ENCODE measurements around the gene WDR41. TPM values are rescaled to one million over a fixed set of nuclear protein-coding genes. Genes with fewer than 3 reads are reported as not detected.
"Not testable (repeated sequence)": the region's sequence is repeated elsewhere in the genome, so short reads cannot be mapped to it uniquely, and the experiment has no call there.

The WDR41 gene
- total RNA-seq, 1 donor from 2014 or later = 59.6 TPM

DNA sequence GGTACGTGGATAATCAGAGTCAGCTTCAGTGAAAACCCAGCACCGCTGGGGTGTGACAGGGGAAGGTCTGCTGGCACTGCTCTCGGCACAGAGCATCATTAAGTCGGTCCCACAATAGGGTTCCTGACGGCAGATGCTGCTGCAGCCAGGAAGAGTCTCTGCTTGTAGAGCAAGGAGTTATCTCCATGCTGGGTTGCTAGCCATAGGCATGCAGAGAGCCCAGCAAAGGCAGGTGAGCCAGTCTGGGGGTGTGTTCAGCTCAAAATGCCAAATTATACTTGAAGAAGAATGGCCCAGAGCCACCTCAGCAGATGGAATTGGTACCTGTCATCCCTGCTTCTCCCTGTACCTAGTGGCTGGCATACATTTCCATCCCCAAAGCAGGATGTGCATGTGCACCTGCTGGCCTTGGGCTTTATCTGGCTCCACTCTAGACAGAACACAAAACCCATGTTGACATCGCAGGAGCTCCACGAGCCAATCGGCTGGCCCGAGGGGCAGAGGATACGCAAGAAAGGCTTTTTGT lies 100.8 kb downstream of the WDR41 start:
- Mint-ChIP-seq H3K4me3 (no peak overlapping the region), H3K4me1 (ENCODE audit: unreplicated experiment) (peaks cover 11% of the 10 kb centered on the region), H3K27ac (no peak overlapping the region), H3K9me3 (peaks cover 6% of the 10 kb centered on the region), H3K27me3 (no peaks in the 10 kb centered on the region), H3K36me3 (peaks cover 11% of the 10 kb centered on the region)
- TF ChIP-seq, protein P1, sequence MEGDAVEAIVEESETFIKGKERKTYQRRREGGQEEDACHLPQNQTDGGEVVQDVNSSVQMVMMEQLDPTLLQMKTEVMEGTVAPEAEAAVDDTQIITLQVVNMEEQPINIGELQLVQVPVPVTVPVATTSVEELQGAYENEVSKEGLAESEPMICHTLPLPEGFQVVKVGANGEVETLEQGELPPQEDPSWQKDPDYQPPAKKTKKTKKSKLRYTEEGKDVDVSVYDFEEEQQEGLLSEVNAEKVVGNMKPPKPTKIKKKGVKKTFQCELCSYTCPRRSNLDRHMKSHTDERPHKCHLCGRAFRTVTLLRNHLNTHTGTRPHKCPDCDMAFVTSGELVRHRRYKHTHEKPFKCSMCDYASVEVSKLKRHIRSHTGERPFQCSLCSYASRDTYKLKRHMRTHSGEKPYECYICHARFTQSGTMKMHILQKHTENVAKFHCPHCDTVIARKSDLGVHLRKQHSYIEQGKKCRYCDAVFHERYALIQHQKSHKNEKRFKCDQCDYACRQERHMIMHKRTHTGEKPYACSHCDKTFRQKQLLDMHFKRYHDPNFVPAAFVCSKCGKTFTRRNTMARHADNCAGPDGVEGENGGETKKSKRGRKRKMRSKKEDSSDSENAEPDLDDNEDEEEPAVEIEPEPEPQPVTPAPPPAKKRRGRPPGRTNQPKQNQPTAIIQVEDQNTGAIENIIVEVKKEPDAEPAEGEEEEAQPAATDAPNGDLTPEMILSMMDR (conservative IDR thresholded peaks at IDR 0.05) = no peak
- no peak for DNase-seq (ENCODE audit: extremely low spot score, unreplicated experiment)

DNA sequence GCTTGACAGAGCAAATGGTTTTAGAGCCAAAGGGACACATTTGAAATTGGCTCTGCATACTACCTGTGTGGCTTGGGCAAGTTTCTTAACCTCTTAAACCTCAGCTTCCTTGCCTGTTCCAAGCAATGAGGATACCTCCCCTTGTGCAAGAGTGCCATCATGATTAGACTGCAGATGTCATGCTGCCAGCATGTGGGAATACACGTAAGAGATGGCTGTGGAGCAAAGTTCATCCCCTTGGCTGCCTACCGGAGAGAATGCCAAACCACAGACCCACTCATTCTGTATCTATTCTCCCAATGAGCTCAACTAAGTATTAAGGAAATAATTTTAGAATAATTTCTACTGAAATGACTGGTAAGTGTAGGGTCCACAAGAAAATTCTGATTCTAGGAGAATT lies 101.3 kb downstream of the WDR41 start:
- TF ChIP-seq, protein P1 (conservative IDR thresholded peaks at IDR 0.05) = no peak
- Mint-ChIP-seq H3K27ac (no peak overlapping the region), H3K36me3 (peaks cover 8% of the 10 kb centered on the region), H3K27me3 (no peaks in the 10 kb centered on the region), H3K9me3 (peaks cover 6% of the 10 kb centered on the region), H3K4me1 (ENCODE audit: unreplicated experiment) (peaks cover 6% of the 10 kb centered on the region), H3K4me3 (no peak overlapping the region)
- no peak for DNase-seq (ENCODE audit: extremely low spot score, unreplicated experiment)

DNA sequence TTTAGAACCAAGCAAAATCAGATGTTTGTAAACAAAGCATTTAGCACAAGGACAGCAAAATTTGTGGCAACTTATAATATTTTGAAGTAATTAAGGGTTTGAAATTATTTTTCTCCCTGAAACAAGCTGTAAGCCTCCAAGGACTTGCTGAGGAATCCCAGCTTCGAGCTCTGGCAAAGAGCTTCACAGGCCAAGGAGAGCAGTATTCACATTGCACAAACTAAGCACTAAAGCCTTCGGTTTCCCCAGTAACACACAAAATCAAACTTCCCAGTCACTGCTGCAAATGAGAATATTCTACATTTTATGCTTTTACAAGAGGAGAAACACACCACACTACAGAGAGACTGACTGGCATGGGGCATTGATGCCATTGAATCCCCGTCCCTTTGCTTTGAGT lies 101.9 kb downstream of the WDR41 start:
- Mint-ChIP-seq H3K27ac (no peak overlapping the region), H3K27me3 (no peaks in the 10 kb centered on the region), H3K4me1 (ENCODE audit: unreplicated experiment) (peaks cover 5% of the 10 kb centered on the region), H3K4me3 (no peak overlapping the region), H3K9me3 (peaks cover 6% of the 10 kb centered on the region), H3K36me3 (peaks cover 8% of the 10 kb centered on the region)
- TF ChIP-seq, protein P1 (conservative IDR thresholded peaks at IDR 0.05) = no peak
- DNase-seq (ENCODE audit: extremely low spot score, unreplicated experiment) = no peak

DNA sequence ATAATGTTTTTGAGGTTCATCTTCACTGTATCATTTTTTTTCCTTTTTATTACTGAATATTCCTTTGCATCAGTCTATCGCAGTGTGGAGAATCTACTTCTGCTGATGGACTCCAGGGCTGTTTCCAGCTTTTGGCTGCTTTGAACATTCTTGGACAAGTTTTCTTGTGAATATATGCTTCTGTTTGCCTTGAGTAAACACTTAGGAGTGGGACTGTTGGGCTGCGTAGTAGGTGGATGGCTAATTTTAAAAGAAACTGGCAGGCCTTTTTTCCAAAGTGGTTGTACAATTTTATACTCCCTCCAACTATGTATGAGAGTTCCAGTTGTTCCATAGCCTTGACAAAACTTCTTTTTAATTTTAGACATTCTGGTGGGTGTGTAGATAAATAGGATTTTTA lies 102.4 kb downstream of the WDR41 start:
- Mint-ChIP-seq H3K36me3 (peaks cover 8% of the 10 kb centered on the region), H3K27ac (peak overlapping the region; percentile 51), H3K4me1 (ENCODE audit: unreplicated experiment) (peaks cover 5% of the 10 kb centered on the region), H3K27me3 (no peaks in the 10 kb centered on the region), H3K9me3 (peaks cover 6% of the 10 kb centered on the region), H3K4me3 (no peak overlapping the region)
- TF ChIP-seq, protein P1 (conservative IDR thresholded peaks at IDR 0.05) = no peak
- no peak for DNase-seq (ENCODE audit: extremely low spot score, unreplicated experiment)

DNA sequence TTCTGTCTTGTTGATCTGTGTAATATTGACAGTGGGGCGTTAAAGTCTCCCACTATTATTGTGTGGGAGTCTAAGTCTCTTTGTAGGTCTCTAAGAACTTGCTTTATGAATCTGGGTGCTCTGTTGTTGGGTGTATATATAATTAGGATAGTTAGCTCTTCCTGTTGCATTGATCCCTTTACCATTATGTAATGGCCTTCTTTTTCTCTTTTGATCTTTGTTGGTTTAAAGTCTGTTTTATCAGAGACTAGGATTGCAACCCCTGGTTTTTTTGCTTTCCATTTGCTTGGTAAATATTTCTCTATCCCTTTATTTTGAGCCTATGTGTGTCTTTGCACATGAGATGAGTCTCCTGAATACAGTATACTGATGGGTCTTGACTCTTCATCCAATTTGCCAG lies 105.8 kb downstream of the WDR41 start:
- H3K36me3 Mint-ChIP-seq = peaks cover 12% of the 10 kb centered on the region

DNA sequence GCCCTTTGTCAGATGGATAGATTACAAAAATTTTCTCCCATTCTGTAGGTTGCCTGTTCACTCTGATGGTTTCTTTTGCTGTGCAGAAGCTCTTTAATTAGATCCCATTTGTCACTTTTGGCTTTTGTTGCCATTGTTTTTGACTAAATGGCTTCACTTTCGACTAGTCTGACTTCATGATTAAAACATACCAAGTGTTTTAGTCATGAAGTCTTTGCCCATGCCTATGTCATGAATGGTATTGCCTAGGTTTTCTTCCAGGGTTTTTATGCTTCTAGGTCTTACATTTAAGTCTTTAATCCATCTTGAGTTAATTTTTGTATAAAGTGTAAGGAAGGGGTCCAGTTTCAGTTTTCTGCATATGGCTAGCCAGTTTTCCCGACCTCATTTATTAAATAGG lies 108.8 kb downstream of the WDR41 start:
- H3K9me3 Mint-ChIP-seq; H3K27me3 Mint-ChIP-seq; H3K36me3 Mint-ChIP-seq; DNase-seq (ENCODE audit: extremely low spot score, unreplicated experiment); H3K27ac Mint-ChIP-seq; H3K4me3 Mint-ChIP-seq: not testable (repeated sequence)
- H3K4me1 Mint-ChIP-seq (ENCODE audit: unreplicated experiment) = peaks cover 14% of the 10 kb centered on the region

More for the DNA sequence above, 105.8 kb downstream of the WDR41 start:
- not testable (repeated sequence) for H3K4me1 Mint-ChIP-seq (ENCODE audit: unreplicated experiment); DNase-seq (ENCODE audit: extremely low spot score, unreplicated experiment); H3K9me3 Mint-ChIP-seq; H3K27me3 Mint-ChIP-seq; H3K27ac Mint-ChIP-seq; H3K4me3 Mint-ChIP-seq

Other genes starting within 250 kb of the WDR41 start
- gene OTP, start 146.4 kb upstream of the WDR41 start, total RNA-seq (ENCODE audit: low replicate concordance) = 0.17 and 0.31 TPM in 2 replicates

All from type B pancreatic cell (in vitro differentiated cells).